IMR-90 (cell line): ENCODE results near the gene KRT3. TPM values are rescaled to one million over a fixed set of nuclear protein-coding genes. Genes with fewer than 3 reads are reported as not detected.

Experiments
- ATAC-seq: fragments of 200-7000 bp; cut with Tn5 transposase; 2 replicates; pipeline ENCODE4 v1.9.1; 2020; ENCODE audit warnings: low read depth, mild to moderate bottlenecking, moderate library complexity
- BruUV-seq: library from RNA; stranded (reverse); fragments of 400-500 nt; replicated peaks from 2 replicates; lab custom pipeline; 2021; lab: Mats Ljungman, UMichigan
- CTCF ChIA-PET: fragments of 300-600 bp; formaldehyde crosslinking; extraction: SDS; loops from one replicate; lab custom pipeline; 2021; ENCODE audit warnings: antibody characterized with exemption; lab: Yijun Ruan, JAX
- POLR2A ChIA-PET: fragments of 300-600 bp; sonication (Branson Sonifier 250); formaldehyde crosslinking; loops from one replicate; lab custom pipeline; 2022; ENCODE audit warnings: antibody characterized with exemption; ENCODE audit not compliant: unreplicated experiment; lab: Charles Lee
- DNase-seq: peaks from one replicate; pipeline ENCODE4 v3.0.0; 2013
- H2AFZ ChIP-seq: replicated peaks from 2 replicates; pipeline ENCODE3; 2013; ENCODE audit warnings: low read length, mild to moderate bottlenecking; ENCODE audit not compliant: poor library complexity
- H2AK5ac ChIP-seq: 2 replicates; pipeline ENCODE4 v1.6.1; 2013; ENCODE audit warnings: low read depth, low read length, inconsistent platforms
- H2AK9ac ChIP-seq: replicated peaks from 2 replicates; pipeline ENCODE3; 2013; ENCODE audit warnings: mild to moderate bottlenecking, low read depth, low read length, moderate library complexity; ENCODE audit not compliant: poor library complexity
- H2BK120ac ChIP-seq: 2 replicates; pipeline ENCODE4 v1.6.1; 2013; ENCODE audit warnings: low read depth, low read length, inconsistent platforms
- H2BK15ac ChIP-seq: 3 replicates; pipeline ENCODE4 v1.6.1; 2013; ENCODE audit warnings: low read depth, low read length, inconsistent platforms
- H2BK20ac ChIP-seq: 2 replicates; pipeline ENCODE4 v1.6.1; 2013; ENCODE audit warnings: low read depth, mild to moderate bottlenecking, inconsistent platforms, low read length, moderate library complexity
- H2BK5ac ChIP-seq: 2 replicates; pipeline ENCODE4 v1.6.1; 2013; ENCODE audit warnings: mild to moderate bottlenecking, low read depth, low read length, inconsistent platforms; ENCODE audit not compliant: poor library complexity, severe bottlenecking
- H3K14ac ChIP-seq: replicated peaks from 2 replicates; pipeline ENCODE4 v1.6.1; 2013; ENCODE audit warnings: low read depth, low read length, inconsistent platforms
- H3K18ac ChIP-seq: 2 replicates; pipeline ENCODE4 v1.6.1; 2013; ENCODE audit warnings: low read depth, low read length, control low read depth
- H3K23ac ChIP-seq: 2 replicates; pipeline ENCODE4 v1.6.1; 2013; ENCODE audit warnings: low read depth, low read length, inconsistent platforms
- H3K27ac ChIP-seq: 2 replicates; pipeline ENCODE4 v1.5.1; 2013; ENCODE audit warnings: mild to moderate bottlenecking, control low read depth, low read length; ENCODE audit not compliant: insufficient read depth
- H3K27me3 ChIP-seq: 2 replicates; pipeline ENCODE4 v1.6.1; 2013; ENCODE audit warnings: low read length; ENCODE audit not compliant: control insufficient read depth, insufficient read depth
- H3K36me3 ChIP-seq: 2 replicates; pipeline ENCODE4 v1.6.1; 2013; ENCODE audit warnings: low read length, mixed read lengths; ENCODE audit not compliant: control insufficient read depth, insufficient read depth
- H3K4ac ChIP-seq: 2 replicates; pipeline ENCODE4 v1.6.1; 2013; ENCODE audit warnings: low read depth, low read length, inconsistent platforms
- H3K4me1 ChIP-seq: 2 replicates; pipeline ENCODE4 v1.6.1; 2013; ENCODE audit warnings: low read length, mixed read lengths; ENCODE audit not compliant: control insufficient read depth, insufficient read depth
- H3K4me2 ChIP-seq: 2 replicates; pipeline ENCODE4 v1.6.1; 2013; ENCODE audit warnings: low read depth, mild to moderate bottlenecking, control low read depth, low read length, moderate library complexity
- H3K4me3 ChIP-seq: 2 replicates; pipeline ENCODE4 v1.5.1; 2013; ENCODE audit warnings: low read depth, mild to moderate bottlenecking, control low read depth, low read length, moderate library complexity; ENCODE audit not compliant: insufficient read depth
- H3K56ac ChIP-seq: 2 replicates; pipeline ENCODE4 v1.6.1; 2013; ENCODE audit warnings: low read length, inconsistent platforms; ENCODE audit not compliant: insufficient read depth; ENCODE audit errors: extremely low read depth
- H3K79me1 ChIP-seq, 2 experiments: 2 replicates each; pipeline ENCODE4 v1.6.1; 2013; ENCODE audit warnings: low read length in 2 of 2, inconsistent platforms in 1 of 2, low read depth in 1 of 2
- H3K9ac ChIP-seq: 2 replicates; pipeline ENCODE4 v1.6.1; 2013; ENCODE audit warnings: low read depth, low read length, control low read depth
- H3K9me1 ChIP-seq: 2 replicates; pipeline ENCODE4 v1.6.1; 2013; ENCODE audit warnings: low read length, inconsistent platforms; ENCODE audit not compliant: insufficient read depth
- H3K9me3 ChIP-seq: 2 replicates; pipeline ENCODE4 v1.6.1; 2013; ENCODE audit warnings: low read length; ENCODE audit not compliant: control insufficient read depth, insufficient read depth
- H4K20me1 ChIP-seq: 2 replicates; pipeline ENCODE4 v1.6.1; 2013; ENCODE audit warnings: low read length, inconsistent platforms; ENCODE audit not compliant: insufficient read depth
- H4K5ac ChIP-seq: 2 replicates; pipeline ENCODE4 v1.6.1; 2013; ENCODE audit warnings: mild to moderate bottlenecking, low read depth, low read length, control low read depth
- H4K8ac ChIP-seq, 2 experiments: 2 replicates each; pipeline ENCODE4 v1.6.1; 2013; ENCODE audit warnings: low read depth in 2 of 2, low read length in 2 of 2, control low read depth in 1 of 2, inconsistent platforms in 1 of 2
- H4K91ac ChIP-seq: 2 replicates; pipeline ENCODE4 v1.6.1; 2013; ENCODE audit warnings: low read depth, low read length, inconsistent platforms; ENCODE audit not compliant: insufficient read depth
- BHLHE40 ChIP-seq: fragments of 150-350 bp; IDR thresholded peaks from 2 replicates; pipeline ENCODE4 v1.6.1; 2016; ENCODE audit warnings: mild to moderate bottlenecking, low read depth, low read length
- CEBPB ChIP-seq: IDR thresholded peaks from 2 replicates; pipeline ENCODE4 v1.6.1; 2012; ENCODE audit warnings: low read depth, low read length, improper control_type of control experiment
- CHD1 ChIP-seq: IDR thresholded peaks from 2 replicates; pipeline ENCODE4 v1.6.1; 2012; ENCODE audit warnings: low read depth, low read length, improper control_type of control experiment
- CTCF ChIP-seq: conservative IDR thresholded peaks from 2 replicates; pipeline ENCODE4 v1.5.1; 2012; ENCODE audit warnings: mild to moderate bottlenecking, low read depth, low read length, improper control_type of control experiment
- ELK1 ChIP-seq: fragments of 150-350 bp; IDR thresholded peaks from 2 replicates; pipeline ENCODE4 v1.6.1; 2016; ENCODE audit warnings: low read depth, mild to moderate bottlenecking, low read length, moderate library complexity, borderline replicate concordance
- FOS ChIP-seq: fragments of 150-350 bp; IDR thresholded peaks from 2 replicates; pipeline ENCODE4 v1.6.1; 2016; ENCODE audit warnings: low read depth, low read length
- MAFK ChIP-seq: IDR thresholded peaks from 2 replicates; pipeline ENCODE4 v1.6.1; 2012; ENCODE audit warnings: low read depth, low read length, improper control_type of control experiment
- MAZ ChIP-seq: IDR thresholded peaks from 2 replicates; pipeline ENCODE4 v1.6.1; 2012; ENCODE audit warnings: low read depth, mild to moderate bottlenecking, low read length, improper control_type of control experiment, moderate library complexity, borderline replicate concordance
- MXI1 ChIP-seq: IDR thresholded peaks from 2 replicates; pipeline ENCODE4 v1.6.1; 2012; ENCODE audit warnings: low read depth, mild to moderate bottlenecking, low read length, moderate library complexity, borderline replicate concordance
- NFE2L2 ChIP-seq: fragments of 150-350 bp; IDR thresholded peaks from 2 replicates; pipeline ENCODE4 v1.6.1; 2016; ENCODE audit warnings: low read depth, mild to moderate bottlenecking, low read length
- POLR2A ChIP-seq: IDR thresholded peaks from 2 replicates; pipeline ENCODE4 v1.6.1; 2012; ENCODE audit warnings: mild to moderate bottlenecking, low read depth, low read length
- RAD21 ChIP-seq: IDR thresholded peaks from 2 replicates; pipeline ENCODE4 v1.6.1; 2012; ENCODE audit warnings: low read length, improper control_type of control experiment
- RCOR1 ChIP-seq: IDR thresholded peaks from 2 replicates; pipeline ENCODE4 v1.6.1; 2012; ENCODE audit warnings: mild to moderate bottlenecking, low read length, improper control_type of control experiment; ENCODE audit not compliant: insufficient replicate concordance
- RFX5 ChIP-seq: IDR thresholded peaks from 2 replicates; pipeline ENCODE4 v1.8.0; 2012; ENCODE audit warnings: low read depth, mild to moderate bottlenecking, low read length, moderate library complexity
- SMC3 ChIP-seq: fragments of 150-350 bp; IDR thresholded peaks from 2 replicates; pipeline ENCODE4 v1.6.1; 2016; ENCODE audit warnings: low read depth, mild to moderate bottlenecking, antibody characterized with exemption, low read length, moderate library complexity
- USF2 ChIP-seq: fragments of 150-350 bp; IDR thresholded peaks from 2 replicates; pipeline ENCODE4 v1.6.1; 2017; ENCODE audit warnings: mild to moderate bottlenecking, antibody characterized with exemption, low read length, low read depth
- WGBS, 2 experiments: methylation state at CpG; one replicate each; pipeline versions ENCODE4 v1.1.5 to v1.1.7; 2013; ENCODE audit warnings: missing lambda C conversion rate in 2 of 2; ENCODE audit not compliant: insufficient read length in 1 of 2; ENCODE audit errors: extremely low coverage in 2 of 2; 5-methylcytosine and 5-hydroxymethylcytosine counted together
- dilution Hi-C: fragments of 300-500 bp; cut with HindIII; formaldehyde crosslinking; loops from one replicate; pipeline ENCODE4 v1.14.3; 2018; ENCODE audit warnings: low sequenced_read_pairs; ENCODE audit not compliant: unreplicated experiment
- in situ Hi-C: fragments of 300-500 bp; cut with MboI; formaldehyde crosslinking; loops from 3 replicates; pipeline ENCODE4 v1.14.3; 2019; ENCODE audit warnings: low sequenced_read_pairs, inconsistent platforms, mixed read lengths
- intact Hi-C: fragments of 100-400 bp; cut with micrococcal nuclease; formaldehyde crosslinking; loops from 2 replicates; pipeline ENCODE4 v1.10.0; 2022
- polyA plus RNA-seq, 3 experiments: library from polyadenylated mRNA; depleted of rRNA; stranded (reverse); fragments of >200 nt; gene quantifications; 2 replicates each; pipeline ENCODE4 v1.2.3, GENCODE V29; 2012; ENCODE audit warnings: low replicate concordance in 1 of 3
- total RNA-seq: library from RNA; depleted of rRNA; stranded (reverse); fragments of >200 nt; gene quantifications from 2 replicates; pipeline ENCODE4 v1.2.3, GENCODE V29; 2012

The KRT3 gene
- total and polyA plus RNA-seq, 2 of the 4 experiments (the other 2 are of a cell fraction) = not detected

- H2BK20ac ChIP-seq = no peak overlapping the region
- intact Hi-C loops (no loop called here), dilution Hi-C loops (no loop called here), in situ Hi-C loops (no loop called here)
- H3K4me1 ChIP-seq = no peaks in the 10 kb centered on the region
- H3K23ac ChIP-seq = no peak overlapping the region
- H3K36me3 ChIP-seq = no peaks in the 10 kb centered on the region
- ChIA-PET CTCF (no interaction called here), POLR2A (no interaction called here)
- BruUV-seq = no TSS peak
- H2BK5ac ChIP-seq = no peak overlapping the region
- no peak overlapping the region for H4K8ac ChIP-seq
- H3K9ac ChIP-seq = no peak overlapping the region
- H2BK120ac ChIP-seq = no peak overlapping the region
- H3K4ac ChIP-seq = no peak overlapping the region
- peaks cover 5% of the 10 kb centered on the region; the same call in 1 of the 2 replicates for H3K9me3 ChIP-seq
- no peaks in the 10 kb centered on the region for H4K20me1 ChIP-seq
- peaks cover 2% of the 10 kb centered on the region; the same call in 1 of the 2 replicates for H3K27me3 ChIP-seq
- H3K14ac ChIP-seq = no peak overlapping the region
- no peak overlapping the region for H2AFZ ChIP-seq
- no peak overlapping the region for H3K4me3 ChIP-seq
- H3K79me1 ChIP-seq = no peaks in the 10 kb centered on the region
- no peak overlapping the region for H3K27ac ChIP-seq
- no peak overlapping the region for H3K4me2 ChIP-seq
- H4K5ac ChIP-seq = no peak overlapping the region
- TF ChIP-seq SMC3 (no peak), RFX5 (no peak), MAFK (no peak), CHD1 (no peak), CEBPB (no peak), NFE2L2 (no peak), ELK1 (no peak), BHLHE40 (no peak), RCOR1 (no peak), CTCF (no peak), RAD21 (no peak), POLR2A (no peak), MAZ (no peak), USF2 (no peak), FOS (no peak), MXI1 (no peak)
- H3K18ac ChIP-seq = no peak overlapping the region
- H2AK9ac ChIP-seq = no peak overlapping the region
- H3K9me1 ChIP-seq = no peaks in the 10 kb centered on the region
- ATAC-seq = no peak
- no peak for DNase-seq
- H2AK5ac ChIP-seq = no peak overlapping the region
- no peak overlapping the region for H3K56ac ChIP-seq
- no peak overlapping the region for H2BK15ac ChIP-seq
- no peak overlapping the region for H4K91ac ChIP-seq
- WGBS, 2 experiments = no CpG with 5 or more reads among the region's 2 CpGs
Observed at GRCh38 chr12:52761802-52762201, 34.1 kb downstream of the KRT3 start.
